Stromal cell of bone marrow (primary cell): Measurements from ENCODE around the gene OR6X1.
"Not testable (repeated sequence)": the region's sequence is repeated elsewhere in the genome, so short reads cannot be mapped to it uniquely, and the experiment has no call there.

Experiments used
- DNase-seq: peaks from one replicate; pipeline ENCODE4 v3.0.0-alpha.2; 2012; ENCODE audit warnings: low read depth

OR6X1 gene

GRCh38 chr11:123753110-123753509 lies 1.2 kb downstream of the OR6X1 start:
- DNase-seq = no peak

- DNase-seq = no peak
These were observed 2.5 kb downstream of the OR6X1 start for GRCh38 chr11:123751781-123752180.

GRCh38 chr11:123748349-123748748 lies 6.0 kb downstream of the OR6X1 start:
- DNase-seq = not testable (repeated sequence)

GRCh38 chr11:123745764-123746451 lies 8.4 kb downstream of the OR6X1 start:
- DNase-seq = no peak

- no peak for DNase-seq
These were observed 11.6 kb downstream of the OR6X1 start for GRCh38 chr11:123742724-123743120.

- DNase-seq = no peak
These were observed 12.1 kb downstream of the OR6X1 start for GRCh38 chr11:123742031-123742723.

- peak; percentile 79 for DNase-seq
These were observed 12.9 kb downstream of the OR6X1 start, which contains the start of gene ZNF202 for GRCh38 chr11:123741159-123742030. Gene ZNF202, minus strand, starts transcription at chr11:123741660. Its CDS starts 10,772 bp downstream, at chr11:123730888.

- no peak for DNase-seq
These were observed 13.5 kb downstream of the OR6X1 start for GRCh38 chr11:123740787-123741158.

GRCh38 chr11:123738374-123738773 lies 15.9 kb downstream of the OR6X1 start:
- DNase-seq = no peak

- no peak for DNase-seq
These were observed 17.5 kb downstream of the OR6X1 start for GRCh38 chr11:123736769-123737168.

- no peak for DNase-seq
These were observed 24.7 kb downstream of the OR6X1 start for GRCh38 chr11:123729602-123730001.

GRCh38 chr11:123725995-123726655 lies 28.2 kb downstream of the OR6X1 start:
- DNase-seq = no peak

GRCh38 chr11:123719452-123719851 lies 34.9 kb downstream of the OR6X1 start:
- DNase-seq = no peak

GRCh38 chr11:123718469-123718868 lies 35.8 kb downstream of the OR6X1 start:
- DNase-seq = no peak

GRCh38 chr11:123718063-123718462 lies 36.3 kb downstream of the OR6X1 start:
- no peak for DNase-seq

GRCh38 chr11:123712627-123713026 lies 41.7 kb downstream of the OR6X1 start:
- not testable (repeated sequence) for DNase-seq

GRCh38 chr11:123707606-123708205 lies 46.6 kb downstream of the OR6X1 start:
- DNase-seq = peak; percentile 48

- DNase-seq = no peak
These were observed 47.1 kb downstream of the OR6X1 start for GRCh38 chr11:123707206-123707605.

GRCh38 chr11:123704341-123704740 lies 50.0 kb downstream of the OR6X1 start:
- DNase-seq = no peak
